Measurements from ENCODE around the gene PEX11A.

Gene PEX11A

DNA sequence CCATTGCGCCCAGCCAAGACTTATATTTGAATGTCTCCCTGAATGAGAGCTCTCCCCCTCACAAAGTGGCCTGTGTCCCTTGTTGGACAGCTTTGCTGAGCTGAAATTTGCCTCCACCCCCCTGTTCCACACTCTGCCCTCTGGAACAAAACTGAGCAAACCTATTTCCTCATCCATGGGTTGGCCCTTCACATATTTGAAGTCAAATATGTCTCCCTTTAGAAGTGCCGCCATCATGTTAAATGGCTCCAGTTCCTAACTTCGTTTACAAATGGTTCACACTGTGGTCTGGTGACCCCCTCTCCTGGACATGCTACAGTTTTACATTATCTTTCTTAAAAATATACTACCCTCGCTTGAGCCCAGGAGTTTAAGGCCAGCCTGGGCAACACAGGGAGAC lies 16.0 kb downstream of the PEX11A start:
- no peak for DNase-seq

GRCh38 chr15:89673165-89673512 lies 17.4 kb downstream of the PEX11A start:
- DNase-seq, result no peak

DNA sequence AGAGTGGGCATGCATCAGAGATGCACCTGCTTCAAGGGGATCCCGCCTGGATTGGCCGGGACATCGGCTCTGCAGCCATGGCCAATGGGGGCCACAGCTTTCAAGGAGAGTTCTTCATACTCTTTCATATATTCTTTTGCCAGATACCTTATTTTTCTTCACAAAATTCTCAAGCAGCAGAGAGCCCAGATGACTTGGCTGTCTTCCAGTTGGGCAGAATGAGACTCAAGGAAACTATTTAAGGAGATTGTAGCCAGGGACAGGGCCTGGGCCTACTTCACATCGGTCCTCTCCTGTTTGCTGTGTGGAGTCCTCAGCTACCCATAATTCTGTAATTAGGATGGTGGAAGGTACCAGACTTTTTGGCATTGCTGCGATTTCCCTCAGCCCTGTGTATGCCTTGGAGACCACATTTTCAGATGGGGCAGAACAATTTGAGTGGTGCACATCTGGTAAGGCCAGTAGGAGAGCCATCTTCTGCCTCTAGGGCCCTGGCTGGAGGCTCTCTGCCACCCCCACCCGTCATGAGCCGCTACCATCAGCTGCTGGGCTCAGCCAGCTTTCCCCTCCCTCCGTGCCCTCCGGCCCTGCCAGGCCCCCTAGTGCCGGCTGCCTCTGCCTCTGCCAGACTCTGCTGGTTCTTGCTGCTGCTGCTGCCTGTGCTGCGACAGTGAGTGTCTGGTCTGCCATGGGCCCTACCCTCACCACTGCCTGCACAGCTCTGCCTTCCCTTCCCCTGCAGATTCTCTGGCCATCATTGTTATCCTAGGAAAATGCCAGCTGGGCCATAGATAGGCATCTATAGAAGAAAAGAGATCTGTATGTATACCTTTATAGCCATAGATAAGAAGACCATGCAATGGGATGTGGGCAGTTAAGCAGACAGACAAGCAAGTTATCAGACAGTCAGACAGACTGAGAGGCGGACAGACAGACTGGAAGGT lies 18.1 kb downstream of the PEX11A start:
- DNase-seq, result no peak

DNA sequence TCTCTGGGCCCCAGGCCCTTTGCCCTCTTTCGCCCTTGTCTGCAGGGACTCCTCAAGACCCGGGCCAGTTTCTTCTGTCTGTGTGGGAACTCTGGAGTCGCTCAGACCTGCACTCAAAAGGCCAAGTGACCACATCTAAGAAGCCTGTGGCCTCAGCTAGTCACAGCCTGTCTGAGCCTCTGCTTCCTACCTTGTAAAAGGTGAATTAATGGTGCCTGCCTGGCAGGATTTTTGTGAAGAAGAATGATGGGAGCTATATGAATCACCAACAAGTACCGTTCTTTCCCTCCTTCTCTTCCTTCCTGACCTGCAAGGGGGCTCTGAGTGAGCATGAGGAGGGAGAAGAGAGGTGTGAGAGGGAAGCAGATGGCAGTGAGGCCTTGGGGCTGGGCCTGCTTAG lies 18.9 kb downstream of the PEX11A start:
- DNase-seq, result no peak

GRCh38 chr15:89670971-89671560 lies 19.5 kb downstream of the PEX11A start:
- DNase-seq, result no peak

DNA sequence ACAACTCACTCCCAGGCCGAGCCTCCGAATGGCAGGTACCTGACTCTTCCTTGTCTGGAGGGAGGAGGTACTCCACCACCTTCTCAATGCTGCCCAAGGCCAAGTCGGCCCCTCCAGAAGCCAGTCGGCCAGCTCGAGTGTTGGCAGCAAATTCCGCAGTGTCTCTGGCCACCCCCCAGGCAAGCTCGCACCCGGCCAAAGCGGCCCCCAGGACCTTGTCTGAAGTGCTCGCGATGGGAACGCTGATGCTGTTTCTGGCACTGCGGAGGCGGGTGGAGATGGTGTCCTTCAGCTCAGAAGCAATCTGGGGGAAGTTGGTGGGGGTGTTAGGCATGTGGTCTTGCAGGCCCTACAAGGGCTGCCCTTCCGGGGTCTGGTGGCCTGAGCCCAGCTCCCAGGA lies 20.6 kb downstream of the PEX11A start:
- DNase-seq, result no peak

GRCh38 chr15:89669309-89669865 lies 21.2 kb downstream of the PEX11A start:
- no peak for DNase-seq

DNA sequence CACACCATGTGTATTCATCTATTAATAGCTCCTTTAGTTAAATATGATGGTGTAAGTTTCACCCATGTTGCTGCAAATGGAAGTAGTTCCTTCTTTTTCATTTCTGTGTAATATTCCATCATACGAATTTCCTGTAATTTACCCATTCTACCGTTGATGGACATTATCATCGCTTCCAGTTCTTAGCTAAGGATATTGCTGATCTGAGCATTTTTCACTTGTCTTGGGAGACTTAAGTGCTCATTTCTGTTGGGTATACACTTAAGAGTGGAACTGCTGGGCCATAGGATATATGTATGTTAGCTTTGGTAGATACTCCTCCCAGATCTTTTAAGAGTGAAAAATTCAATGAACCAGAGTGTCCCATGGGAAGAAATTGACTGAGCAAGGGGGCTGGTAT lies 22.4 kb downstream of the PEX11A start:
- no peak for DNase-seq

DNA sequence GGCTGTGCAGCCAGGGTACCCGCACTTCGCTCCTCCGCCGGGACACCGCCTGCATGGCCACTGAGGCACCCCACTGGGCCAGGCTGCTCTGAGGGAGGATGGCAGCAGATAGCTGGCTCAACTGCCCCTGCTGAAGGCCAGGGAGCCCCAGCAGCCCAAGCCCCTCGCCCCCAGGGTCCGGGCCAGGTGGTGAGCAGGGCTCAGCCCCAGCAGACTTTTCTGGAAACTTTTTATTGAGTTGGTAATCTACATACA lies 22.9 kb downstream of the PEX11A start:
- no peak for DNase-seq

GRCh38 chr15:89666858-89667705 lies 23.5 kb downstream of the PEX11A start:
- DNase-seq, result no peak

GRCh38 chr15:89666184-89666857 lies 24.2 kb downstream of the PEX11A start:
- DNase-seq, result no peak

DNA sequence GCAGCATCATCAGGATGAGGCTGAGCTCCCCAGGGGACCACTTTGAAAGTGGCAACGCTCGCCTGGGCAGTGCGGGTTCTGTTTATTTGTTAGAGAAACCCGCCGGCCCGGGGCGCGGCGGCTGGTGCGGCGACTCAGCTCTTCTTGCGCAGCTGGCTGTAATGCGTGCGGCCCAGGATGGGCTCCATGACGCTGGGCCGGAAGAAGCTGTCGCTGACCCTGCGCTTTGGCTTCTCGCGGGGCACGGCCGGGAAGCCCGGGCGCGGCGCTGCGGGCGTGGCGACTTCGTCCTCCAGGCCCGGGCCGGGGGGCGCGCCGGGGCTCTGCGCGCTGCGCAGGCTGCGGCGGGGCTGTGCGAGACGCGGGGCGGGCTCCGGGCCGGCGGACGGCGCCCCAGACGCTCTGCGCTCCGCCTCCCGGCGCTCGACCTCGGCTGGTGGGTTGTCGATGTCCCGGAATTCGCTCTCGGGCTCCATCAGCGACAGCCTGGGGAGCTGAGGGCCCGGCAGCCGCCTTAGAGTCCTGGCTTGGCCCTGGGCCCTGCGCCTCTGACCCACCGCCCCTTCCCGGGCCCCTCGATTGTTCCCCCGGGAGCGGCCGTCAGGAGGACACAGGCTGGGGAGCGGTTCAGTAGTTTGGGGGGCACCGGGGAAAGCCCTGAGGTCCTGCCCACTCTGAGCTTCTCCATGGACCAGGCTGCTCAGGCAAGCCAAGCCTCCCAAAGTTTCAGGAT lies 24.9 kb downstream of the PEX11A start:
- peak; percentile 2 for DNase-seq

DNA sequence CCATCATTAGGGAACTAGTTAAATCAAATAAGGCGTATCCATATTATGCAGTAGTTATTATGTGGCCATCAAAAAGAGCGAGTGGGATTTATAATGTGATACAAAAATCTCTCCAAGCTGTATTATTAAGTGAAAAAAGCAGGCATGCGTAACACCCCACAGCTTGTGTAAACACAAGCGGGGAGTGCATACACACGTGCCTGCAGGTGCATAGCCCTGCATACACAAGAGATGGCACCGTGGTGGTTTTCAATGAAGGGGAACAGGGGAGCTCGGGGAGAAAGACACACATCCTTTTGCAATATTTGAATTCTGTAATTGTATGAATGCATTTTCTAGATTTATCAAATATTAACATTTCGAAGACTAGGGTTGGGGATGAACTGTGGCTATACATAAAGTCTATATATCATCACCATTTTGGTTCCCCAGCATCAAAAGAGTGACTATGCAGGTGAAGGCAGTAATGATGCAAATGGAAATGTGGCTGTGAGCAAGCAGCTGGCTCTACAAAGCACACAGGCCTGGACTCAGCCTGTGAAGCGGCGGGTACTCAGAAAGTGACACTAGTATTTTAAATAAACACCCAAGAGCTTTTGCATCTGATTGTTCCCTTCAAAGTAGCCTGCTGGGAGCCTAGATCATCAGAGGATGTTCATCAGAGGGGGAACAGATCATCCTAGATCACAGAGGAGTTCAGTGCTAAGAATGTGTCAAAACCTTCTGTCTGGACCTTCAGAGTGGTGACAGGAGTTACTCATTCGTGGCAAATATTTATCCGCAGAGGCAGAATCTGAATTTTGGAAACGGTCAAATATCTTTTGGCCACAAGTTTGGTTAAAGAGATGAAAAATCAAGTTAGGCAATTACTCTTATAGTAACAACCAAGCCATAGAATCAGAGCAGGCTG lies 25.9 kb downstream of the PEX11A start:
- DNase-seq, result peak; percentile 44

DNA sequence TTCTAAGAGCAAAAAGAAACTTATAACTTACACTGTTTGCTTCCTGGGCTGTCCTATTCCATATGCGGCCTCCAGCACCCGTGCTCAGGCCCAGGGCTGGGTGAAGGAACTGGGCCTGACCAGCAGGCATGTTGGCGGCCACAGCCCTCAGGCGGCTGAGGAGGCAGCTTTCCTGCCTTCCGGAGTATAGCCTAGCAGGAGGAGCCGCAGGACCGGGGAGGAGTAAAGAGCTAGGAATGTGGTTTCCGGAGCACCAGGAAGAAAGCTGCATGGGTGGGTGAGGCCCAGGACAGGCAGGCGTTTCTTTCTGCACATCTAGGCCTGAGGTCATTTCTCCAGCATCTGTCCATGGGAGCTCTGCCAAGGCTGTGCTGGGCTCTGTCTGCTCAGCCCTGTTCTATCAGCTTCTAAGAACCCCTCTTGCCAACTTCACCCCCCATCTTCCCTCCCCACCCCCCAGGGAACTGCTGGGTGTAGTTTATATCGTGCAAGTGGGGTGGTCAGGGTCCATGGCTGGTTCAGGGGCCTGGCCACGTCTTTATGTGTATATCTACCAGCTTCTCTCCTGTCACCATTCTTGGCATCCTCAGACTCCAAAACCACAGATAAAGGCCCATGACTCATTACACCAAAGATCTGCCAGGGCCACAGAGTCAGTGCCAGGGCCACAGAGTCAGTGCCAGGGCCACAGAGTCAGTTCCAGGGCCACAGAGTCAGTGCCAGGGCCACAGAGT lies 27.5 kb downstream of the PEX11A start:
- DNase-seq, result no peak

DNA sequence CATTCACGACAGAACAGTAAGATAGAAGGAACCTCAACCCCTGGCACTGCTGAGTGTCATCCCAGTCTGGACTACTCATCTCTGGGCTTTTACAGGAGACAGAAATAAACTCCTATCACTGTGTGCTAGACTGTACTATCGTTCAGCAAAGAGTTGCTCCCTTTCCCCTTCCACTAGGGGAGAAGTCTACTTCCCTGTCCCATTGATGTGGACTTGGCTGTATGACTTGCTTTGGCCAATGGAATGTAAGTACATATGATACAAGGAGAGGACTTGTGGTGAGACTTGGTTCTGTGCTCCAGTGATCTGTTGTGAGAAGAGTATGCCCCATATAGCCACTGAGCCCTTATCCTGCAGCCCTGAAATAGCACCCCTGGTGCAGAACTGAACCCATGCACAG lies 30.0 kb downstream of the PEX11A start:
- DNase-seq, result no peak

GRCh38 chr15:89659295-89659694 lies 31.3 kb downstream of the PEX11A start:
- no peak for DNase-seq

GRCh38 chr15:89657686-89658200 lies 32.8 kb downstream of the PEX11A start:
- no peak for DNase-seq

- no peak for DNase-seq
Measured at GRCh38 chr15:89656116-89656815, 34.3 kb downstream of the PEX11A start.
